ENCODE data around the gene BCAS3. TPM values are rescaled to one million over a fixed set of nuclear protein-coding genes. Genes with fewer than 3 reads are reported as not detected.

Gene BCAS3
- total and polyA plus RNA-seq, 4 donors: 5.8 to 24.6 (median 10.1) TPM

DNA sequence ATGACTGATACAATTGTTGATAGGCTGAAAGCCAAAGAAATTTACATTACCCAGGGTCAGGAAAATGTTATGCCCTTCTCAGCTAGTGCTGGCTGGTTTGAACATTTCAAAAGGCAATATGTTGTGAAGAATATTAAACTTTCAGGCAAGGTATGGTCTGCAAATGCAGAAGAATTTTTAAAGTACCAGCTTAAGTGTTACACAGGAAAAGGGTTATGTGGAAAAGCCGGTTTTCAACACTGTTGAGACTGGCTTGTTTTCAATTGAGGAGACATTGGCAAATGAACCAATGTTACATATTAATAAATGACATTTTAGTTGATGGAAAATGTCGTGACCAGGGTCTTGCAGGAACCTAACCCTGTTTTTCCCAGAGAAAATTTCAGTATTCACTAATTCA, 506.1 kb downstream of the BCAS3 start (continued):
- TF ChIP-seq, protein P1, sequence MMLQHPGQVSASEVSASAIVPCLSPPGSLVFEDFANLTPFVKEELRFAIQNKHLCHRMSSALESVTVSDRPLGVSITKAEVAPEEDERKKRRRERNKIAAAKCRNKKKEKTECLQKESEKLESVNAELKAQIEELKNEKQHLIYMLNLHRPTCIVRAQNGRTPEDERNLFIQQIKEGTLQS (IDR thresholded peaks at IDR 0.05): no peak

DNA sequence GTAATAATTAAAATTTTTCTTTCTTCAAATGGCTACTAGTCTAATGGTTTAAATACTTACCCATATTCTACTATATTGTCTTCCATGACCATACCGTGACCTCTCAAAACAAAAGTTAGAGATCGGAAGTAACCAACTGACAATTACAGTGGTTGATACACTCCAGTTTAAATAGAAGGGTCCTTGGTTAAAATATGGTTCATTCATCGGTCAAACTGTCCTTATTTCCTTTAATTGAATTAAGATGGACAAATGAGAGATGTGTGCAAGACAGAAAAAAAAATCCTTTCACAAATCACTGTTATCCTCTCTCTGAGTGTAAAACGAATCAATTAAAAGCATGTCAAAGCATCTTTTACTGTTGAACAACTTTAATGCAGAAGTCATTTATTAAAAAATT, 507.7 kb downstream of the BCAS3 start:
- TF ChIP-seq HNF4G (IDR thresholded peaks at IDR 0.05) (no peak), HNF4A (conservative IDR thresholded peaks at IDR 0.05) (no peak), SP1 (IDR thresholded peaks at IDR 0.05) (no peak)
- TF ChIP-seq, protein P2, sequence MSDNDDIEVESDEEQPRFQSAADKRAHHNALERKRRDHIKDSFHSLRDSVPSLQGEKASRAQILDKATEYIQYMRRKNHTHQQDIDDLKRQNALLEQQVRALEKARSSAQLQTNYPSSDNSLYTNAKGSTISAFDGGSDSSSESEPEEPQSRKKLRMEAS (IDR thresholded peaks at IDR 0.05): no peak
- TF ChIP-seq, protein P3, sequence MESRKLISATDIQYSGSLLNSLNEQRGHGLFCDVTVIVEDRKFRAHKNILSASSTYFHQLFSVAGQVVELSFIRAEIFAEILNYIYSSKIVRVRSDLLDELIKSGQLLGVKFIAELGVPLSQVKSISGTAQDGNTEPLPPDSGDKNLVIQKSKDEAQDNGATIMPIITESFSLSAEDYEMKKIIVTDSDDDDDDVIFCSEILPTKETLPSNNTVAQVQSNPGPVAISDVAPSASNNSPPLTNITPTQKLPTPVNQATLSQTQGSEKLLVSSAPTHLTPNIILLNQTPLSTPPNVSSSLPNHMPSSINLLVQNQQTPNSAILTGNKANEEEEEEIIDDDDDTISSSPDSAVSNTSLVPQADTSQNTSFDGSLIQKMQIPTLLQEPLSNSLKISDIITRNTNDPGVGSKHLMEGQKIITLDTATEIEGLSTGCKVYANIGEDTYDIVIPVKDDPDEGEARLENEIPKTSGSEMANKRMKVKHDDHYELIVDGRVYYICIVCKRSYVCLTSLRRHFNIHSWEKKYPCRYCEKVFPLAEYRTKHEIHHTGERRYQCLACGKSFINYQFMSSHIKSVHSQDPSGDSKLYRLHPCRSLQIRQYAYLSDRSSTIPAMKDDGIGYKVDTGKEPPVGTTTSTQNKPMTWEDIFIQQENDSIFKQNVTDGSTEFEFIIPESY (IDR thresholded peaks at IDR 0.05): no peak
- H3K27me3 ChIP-seq (ENCODE audit: control insufficient read depth in 4 of 4, insufficient read depth in 4 of 4, low read length in 3 of 4): no peaks in the 10 kb centered on the region
- no peak for DNase-seq (ENCODE audit: low spot score)
- no peak overlapping the region for H3K27ac ChIP-seq (ENCODE audit: low read depth in 1 of 2, low read length in 2 of 2)
- WGBS: 96% methylated on average over 4 of the region's 4 CpGs
- no peaks in the 10 kb centered on the region for H3K4me1 ChIP-seq (ENCODE audit: control insufficient read depth in 4 of 4, insufficient read depth in 4 of 4, low read length in 3 of 4)
- H3K9ac ChIP-seq (ENCODE audit: low read depth in 1 of 2, low read length in 2 of 2): no peak overlapping the region
- H3K9me3 ChIP-seq (ENCODE audit: control insufficient read depth in 4 of 4, low read length in 3 of 4): no peaks in the 10 kb centered on the region
- no peak overlapping the region for H3K4me3 ChIP-seq (ENCODE audit: low read depth in 1 of 3, low read length in 3 of 3)
- H3K36me3 ChIP-seq (ENCODE audit: control insufficient read depth in 4 of 4, insufficient read depth in 3 of 4, low read depth in 1 of 4, low read length in 3 of 4): no peaks in the 10 kb centered on the region

DNA sequence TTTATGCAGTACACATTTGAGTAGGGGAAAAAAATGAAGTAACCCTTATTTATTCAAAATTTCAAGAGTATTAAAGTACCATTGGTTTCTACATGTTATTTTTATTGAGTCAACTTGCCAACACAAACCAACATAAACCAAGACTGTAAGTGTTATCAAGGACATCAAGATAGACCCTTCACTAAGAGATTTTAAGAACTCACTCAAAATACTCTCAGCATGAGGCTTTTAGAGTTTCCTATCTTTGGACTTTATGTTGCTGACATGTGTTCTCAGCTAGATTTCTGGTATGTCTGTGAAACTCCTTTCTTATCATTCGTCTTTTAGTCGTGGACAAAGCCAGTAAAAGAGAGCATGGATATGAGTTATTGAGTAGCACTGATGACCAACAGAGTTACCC, 509.4 kb downstream of the BCAS3 start:
- 90% methylated on average over 2 of the region's 2 CpGs for WGBS
- Histone ChIP-seq H3K9ac (ENCODE audit: low read depth in 1 of 2, low read length in 2 of 2) (no peak overlapping the region), H3K9me3 (ENCODE audit: control insufficient read depth in 4 of 4, low read length in 3 of 4) (peaks cover 0 to 2% (median 0%) of the 10 kb centered on the region in 4 donors), H3K4me3 (ENCODE audit: low read depth in 1 of 3, low read length in 3 of 3) (no peak overlapping the region), H3K27me3 (ENCODE audit: control insufficient read depth in 4 of 4, insufficient read depth in 4 of 4, low read length in 3 of 4) (no peaks in the 10 kb centered on the region), H3K27ac (ENCODE audit: low read depth in 1 of 2, low read length in 2 of 2) (no peak overlapping the region), H3K36me3 (ENCODE audit: control insufficient read depth in 4 of 4, insufficient read depth in 3 of 4, low read depth in 1 of 4, low read length in 3 of 4) (no peaks in the 10 kb centered on the region), H3K4me1 (ENCODE audit: control insufficient read depth in 4 of 4, insufficient read depth in 4 of 4, low read length in 3 of 4) (no peaks in the 10 kb centered on the region)
- TF ChIP-seq, protein P3 (IDR thresholded peaks at IDR 0.05): no peak
- TF ChIP-seq GABPA (IDR thresholded peaks at IDR 0.05 in 1 of 2, conservative IDR thresholded peaks at IDR 0.05 in 1 of 2) (no peak), TAF1 (conservative IDR thresholded peaks at IDR 0.05) (no peak), NR2F2 (IDR thresholded peaks at IDR 0.05) (no peak), EGR1 (IDR thresholded peaks at IDR 0.05; ENCODE audit: low read depth in 2 of 2) (no peak), JUND (IDR thresholded peaks at IDR 0.05) (no peak), HNF4A (conservative IDR thresholded peaks at IDR 0.05) (no peak), FOXA2 (IDR thresholded peaks at IDR 0.05) (no peak), RAD21 (IDR thresholded peaks at IDR 0.05) (no peak), FOXA1 (IDR thresholded peaks at IDR 0.05) (no peak), SP1 (IDR thresholded peaks at IDR 0.05) (no peak)
- TF ChIP-seq, protein P2 (IDR thresholded peaks at IDR 0.05): no peak
- TF ChIP-seq, protein P4, sequence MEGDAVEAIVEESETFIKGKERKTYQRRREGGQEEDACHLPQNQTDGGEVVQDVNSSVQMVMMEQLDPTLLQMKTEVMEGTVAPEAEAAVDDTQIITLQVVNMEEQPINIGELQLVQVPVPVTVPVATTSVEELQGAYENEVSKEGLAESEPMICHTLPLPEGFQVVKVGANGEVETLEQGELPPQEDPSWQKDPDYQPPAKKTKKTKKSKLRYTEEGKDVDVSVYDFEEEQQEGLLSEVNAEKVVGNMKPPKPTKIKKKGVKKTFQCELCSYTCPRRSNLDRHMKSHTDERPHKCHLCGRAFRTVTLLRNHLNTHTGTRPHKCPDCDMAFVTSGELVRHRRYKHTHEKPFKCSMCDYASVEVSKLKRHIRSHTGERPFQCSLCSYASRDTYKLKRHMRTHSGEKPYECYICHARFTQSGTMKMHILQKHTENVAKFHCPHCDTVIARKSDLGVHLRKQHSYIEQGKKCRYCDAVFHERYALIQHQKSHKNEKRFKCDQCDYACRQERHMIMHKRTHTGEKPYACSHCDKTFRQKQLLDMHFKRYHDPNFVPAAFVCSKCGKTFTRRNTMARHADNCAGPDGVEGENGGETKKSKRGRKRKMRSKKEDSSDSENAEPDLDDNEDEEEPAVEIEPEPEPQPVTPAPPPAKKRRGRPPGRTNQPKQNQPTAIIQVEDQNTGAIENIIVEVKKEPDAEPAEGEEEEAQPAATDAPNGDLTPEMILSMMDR (IDR thresholded peaks at IDR 0.05; ENCODE audit: low read depth, low read length, missing input control): no peak
- TF ChIP-seq, protein P1 (IDR thresholded peaks at IDR 0.05): no peak
- TF ChIP-seq, protein P5, sequence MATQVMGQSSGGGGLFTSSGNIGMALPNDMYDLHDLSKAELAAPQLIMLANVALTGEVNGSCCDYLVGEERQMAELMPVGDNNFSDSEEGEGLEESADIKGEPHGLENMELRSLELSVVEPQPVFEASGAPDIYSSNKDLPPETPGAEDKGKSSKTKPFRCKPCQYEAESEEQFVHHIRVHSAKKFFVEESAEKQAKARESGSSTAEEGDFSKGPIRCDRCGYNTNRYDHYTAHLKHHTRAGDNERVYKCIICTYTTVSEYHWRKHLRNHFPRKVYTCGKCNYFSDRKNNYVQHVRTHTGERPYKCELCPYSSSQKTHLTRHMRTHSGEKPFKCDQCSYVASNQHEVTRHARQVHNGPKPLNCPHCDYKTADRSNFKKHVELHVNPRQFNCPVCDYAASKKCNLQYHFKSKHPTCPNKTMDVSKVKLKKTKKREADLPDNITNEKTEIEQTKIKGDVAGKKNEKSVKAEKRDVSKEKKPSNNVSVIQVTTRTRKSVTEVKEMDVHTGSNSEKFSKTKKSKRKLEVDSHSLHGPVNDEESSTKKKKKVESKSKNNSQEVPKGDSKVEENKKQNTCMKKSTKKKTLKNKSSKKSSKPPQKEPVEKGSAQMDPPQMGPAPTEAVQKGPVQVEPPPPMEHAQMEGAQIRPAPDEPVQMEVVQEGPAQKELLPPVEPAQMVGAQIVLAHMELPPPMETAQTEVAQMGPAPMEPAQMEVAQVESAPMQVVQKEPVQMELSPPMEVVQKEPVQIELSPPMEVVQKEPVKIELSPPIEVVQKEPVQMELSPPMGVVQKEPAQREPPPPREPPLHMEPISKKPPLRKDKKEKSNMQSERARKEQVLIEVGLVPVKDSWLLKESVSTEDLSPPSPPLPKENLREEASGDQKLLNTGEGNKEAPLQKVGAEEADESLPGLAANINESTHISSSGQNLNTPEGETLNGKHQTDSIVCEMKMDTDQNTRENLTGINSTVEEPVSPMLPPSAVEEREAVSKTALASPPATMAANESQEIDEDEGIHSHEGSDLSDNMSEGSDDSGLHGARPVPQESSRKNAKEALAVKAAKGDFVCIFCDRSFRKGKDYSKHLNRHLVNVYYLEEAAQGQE (IDR thresholded peaks at IDR 0.05): no peak
- no peak for DNase-seq (ENCODE audit: low spot score)
